DOHH2 (cell line): ENCODE measurements around the gene CCDC7.

Source experiments
- H3F3A ChIP-seq: fragments of 200-600 bp; sonication (generic), shearing (Covaris generic); 2 replicates; pipeline ENCODE4 v1.6.0; 2016; ENCODE audit warnings: antibody characterized with exemption, mild to moderate bottlenecking; ENCODE audit not compliant: control insufficient read depth, insufficient read depth
- H3K27ac ChIP-seq: fragments of 200-600 bp; sonication (generic); 2 replicates; pipeline ENCODE4 v1.5.1; 2014; ENCODE audit warnings: low read depth, mild to moderate bottlenecking, low read length, moderate library complexity
- H3K27me3 ChIP-seq: fragments of 200-600 bp; sonication (generic); 2 replicates; pipeline ENCODE4 v1.6.1; 2014; ENCODE audit warnings: mild to moderate bottlenecking, low read length, mixed read lengths; ENCODE audit not compliant: control insufficient read depth
- H3K36me3 ChIP-seq: fragments of 200-600 bp; sonication (generic); 2 replicates; pipeline ENCODE4 v1.6.1; 2014; ENCODE audit warnings: mild to moderate bottlenecking, low read length, moderate library complexity, mixed read lengths; ENCODE audit not compliant: control insufficient read depth
- H3K4me1 ChIP-seq: fragments of 200-600 bp; sonication (generic); 2 replicates; pipeline ENCODE4 v1.6.1; 2014; ENCODE audit warnings: mild to moderate bottlenecking, low read length, mixed read lengths; ENCODE audit not compliant: control insufficient read depth
- H3K4me2 ChIP-seq: fragments of 200-600 bp; sonication (generic); 2 replicates; pipeline ENCODE4 v1.6.0; 2014; ENCODE audit warnings: mild to moderate bottlenecking, low read length, moderate library complexity
- H3K4me3 ChIP-seq: fragments of 200-600 bp; sonication (generic); 2 replicates; pipeline ENCODE4 v1.5.1; 2014; ENCODE audit warnings: mild to moderate bottlenecking, low read length, mixed read lengths
- H3K79me2 ChIP-seq: fragments of 200-600 bp; sonication (generic); 2 replicates; pipeline ENCODE4 v1.6.1; 2014; ENCODE audit warnings: mild to moderate bottlenecking, low read length, mixed read lengths; ENCODE audit not compliant: control insufficient read depth
- H3K9me2 ChIP-seq: fragments of 200-600 bp; sonication (generic); replicated peaks from 2 replicates; pipeline ENCODE4 v1.6.1; 2014; ENCODE audit warnings: mild to moderate bottlenecking, low read length, mixed read lengths; ENCODE audit not compliant: control insufficient read depth
- H3K9me3 ChIP-seq: fragments of 200-600 bp; sonication (generic); 2 replicates; pipeline ENCODE4 v1.6.1; 2014; ENCODE audit warnings: antibody characterized with exemption, low read length, mixed read lengths; ENCODE audit not compliant: control insufficient read depth, insufficient read depth
- H4K20me1 ChIP-seq: fragments of 200-600 bp; sonication (generic); 2 replicates; pipeline ENCODE4 v1.6.0; 2014; ENCODE audit warnings: low read depth, mild to moderate bottlenecking, antibody characterized with exemption, low read length, moderate library complexity; ENCODE audit not compliant: control insufficient read depth, insufficient read depth
- CTCF ChIP-seq: fragments of 200-600 bp; sonication (generic); IDR thresholded peaks from one replicate; pipeline ENCODE4 v1.5.1; 2014; ENCODE audit warnings: antibody characterized with exemption, mild to moderate bottlenecking, low read depth, low read length; ENCODE audit not compliant: poor library complexity, severe bottlenecking
- EZH2phosphoT487 ChIP-seq: fragments of 200-600 bp; sonication (generic); IDR thresholded peaks from 2 replicates; pipeline ENCODE4 v1.6.1; 2017; ENCODE audit warnings: borderline replicate concordance, mild to moderate bottlenecking, antibody characterized with exemption, low read length, moderate library complexity, mixed read lengths

Gene CCDC7

GRCh38 chr10:32684291-32684690 is 238.4 kb downstream of the CCDC7 start:
- H3K36me3 ChIP-seq, result no peaks in the 10 kb centered on the region
- H4K20me1 ChIP-seq, result no peaks in the 10 kb centered on the region
- H3K4me1 ChIP-seq, result no peaks in the 10 kb centered on the region
- no peak overlapping the region for H3K4me2 ChIP-seq
- no peaks in the 10 kb centered on the region for H3K9me3 ChIP-seq
- TF ChIP-seq CTCF (no peak), EZH2phosphoT487 (no peak)
- H3K4me3 ChIP-seq, result no peak overlapping the region
- H3K27me3 ChIP-seq, result no peaks in the 10 kb centered on the region
- H3K27ac ChIP-seq, result no peak overlapping the region
- no peaks in the 10 kb centered on the region for H3F3A ChIP-seq
- H3K9me2 ChIP-seq, result no peaks in the 10 kb centered on the region; the same call in 1 of the 2 replicates
- no peaks in the 10 kb centered on the region for H3K79me2 ChIP-seq

GRCh38 chr10:32687116-32687515 is 241.2 kb downstream of the CCDC7 start:
- Histone ChIP-seq H3K4me3 (no peak overlapping the region), H3K79me2 (no peaks in the 10 kb centered on the region), H3K27me3 (no peaks in the 10 kb centered on the region), H3K9me3 (no peaks in the 10 kb centered on the region), H3K9me2 (no peaks in the 10 kb centered on the region; the same call in 1 of the 2 replicates), H3K36me3 (no peaks in the 10 kb centered on the region), H4K20me1 (no peaks in the 10 kb centered on the region), H3K4me2 (no peak overlapping the region), H3K4me1 (no peaks in the 10 kb centered on the region), H3F3A (no peaks in the 10 kb centered on the region), H3K27ac (no peak overlapping the region)
- no peak for TF ChIP-seq EZH2phosphoT487
- no peak for TF ChIP-seq CTCF

- H3K36me3 ChIP-seq, result no peaks in the 10 kb centered on the region
- H3K4me1 ChIP-seq, result no peaks in the 10 kb centered on the region
- no peak for TF ChIP-seq EZH2phosphoT487
- TF ChIP-seq CTCF, result no peak
- no peaks in the 10 kb centered on the region for H3K9me3 ChIP-seq
- H3K27ac ChIP-seq, result no peak overlapping the region
- H3F3A ChIP-seq, result no peaks in the 10 kb centered on the region
- no peaks in the 10 kb centered on the region for H3K79me2 ChIP-seq
- no peaks in the 10 kb centered on the region; the same call in 1 of the 2 replicates for H3K27me3 ChIP-seq
- no peaks in the 10 kb centered on the region for H4K20me1 ChIP-seq
- no peak overlapping the region for H3K4me3 ChIP-seq
- H3K4me2 ChIP-seq, result no peak overlapping the region
- no peaks in the 10 kb centered on the region; the same call in 1 of the 2 replicates for H3K9me2 ChIP-seq
Observed at GRCh38 chr10:32687546-32687945, 241.6 kb downstream of the CCDC7 start.
